M059J (cell line): ENCODE results near the gene POLR3F. TPM values are rescaled to one million over a fixed set of nuclear protein-coding genes. Genes with fewer than 3 reads are reported as not detected.
"Not testable (repeated sequence)": the region's sequence is repeated elsewhere in the genome, so short reads cannot be mapped to it uniquely, and the experiment has no call there.

Source experiments
- DNase-seq: peaks from one replicate; pipeline ENCODE4 v3.0.0-alpha.2; 2012; ENCODE audit warnings: low read depth
- total RNA-seq: library from RNA; depleted of rRNA; stranded (reverse); fragments of >200 nt; shearing (Covaris generic); gene quantifications from 2 replicates; pipeline ENCODE4 v1.2.3, GENCODE V29; 2014; rRNA removed

The POLR3F gene, protein sequence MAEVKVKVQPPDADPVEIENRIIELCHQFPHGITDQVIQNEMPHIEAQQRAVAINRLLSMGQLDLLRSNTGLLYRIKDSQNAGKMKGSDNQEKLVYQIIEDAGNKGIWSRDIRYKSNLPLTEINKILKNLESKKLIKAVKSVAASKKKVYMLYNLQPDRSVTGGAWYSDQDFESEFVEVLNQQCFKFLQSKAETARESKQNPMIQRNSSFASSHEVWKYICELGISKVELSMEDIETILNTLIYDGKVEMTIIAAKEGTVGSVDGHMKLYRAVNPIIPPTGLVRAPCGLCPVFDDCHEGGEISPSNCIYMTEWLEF
- 17.7 and 28.2 TPM in 2 replicates for total RNA-seq

DNA sequence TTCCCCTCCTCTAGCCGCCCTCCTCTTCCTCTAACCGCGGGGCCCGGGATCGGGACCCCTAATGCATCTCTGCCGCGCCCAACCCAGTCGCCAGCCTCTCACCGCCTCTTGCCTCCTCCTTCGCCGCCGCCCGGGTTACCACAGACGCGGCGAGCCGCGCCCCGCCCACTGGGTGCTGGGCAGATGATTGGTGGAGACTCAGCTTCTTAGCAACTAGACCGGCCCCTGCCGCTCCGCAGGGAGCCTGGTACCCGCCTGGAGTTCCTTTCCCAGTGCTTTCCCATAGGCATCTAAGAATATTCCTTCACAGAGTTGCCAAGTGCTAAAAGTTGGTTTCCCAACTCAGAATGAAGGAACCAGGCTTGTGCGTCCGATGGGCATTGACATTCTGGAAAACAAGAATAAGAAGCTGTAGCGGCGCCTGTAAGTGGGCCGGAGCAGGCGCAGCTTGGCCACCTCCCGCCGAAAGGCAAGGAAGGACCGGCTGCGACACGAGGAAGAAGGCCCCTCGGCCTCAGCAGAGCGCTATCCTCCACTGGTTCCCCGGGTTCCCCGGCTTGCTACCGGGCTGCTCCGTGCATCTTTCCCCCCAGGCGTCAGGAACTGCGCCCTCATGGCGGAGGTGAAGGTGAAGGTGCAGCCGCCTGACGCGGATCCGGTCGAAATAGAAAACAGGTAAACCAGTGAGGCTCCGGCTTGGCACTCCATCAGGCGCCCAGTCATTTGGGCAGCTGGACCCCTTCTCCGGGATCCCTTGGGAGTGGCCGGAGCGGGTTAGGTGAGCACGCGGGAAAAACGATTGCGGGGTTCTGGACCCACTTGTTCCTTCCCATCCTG lies at the start of gene POLR3F, which contains the start of gene DZANK1:
Gene POLR3F (plus strand): TSS at position 497 of the 837 bp plus-strand sequence. CDS start 117 bp downstream, at position 614.
Gene DZANK1 (minus strand): TSS at position 137 of the 837 bp plus-strand sequence. CDS start 1,672 bp downstream, outside the sequence.
- DNase-seq: peak; percentile 98

DNA sequence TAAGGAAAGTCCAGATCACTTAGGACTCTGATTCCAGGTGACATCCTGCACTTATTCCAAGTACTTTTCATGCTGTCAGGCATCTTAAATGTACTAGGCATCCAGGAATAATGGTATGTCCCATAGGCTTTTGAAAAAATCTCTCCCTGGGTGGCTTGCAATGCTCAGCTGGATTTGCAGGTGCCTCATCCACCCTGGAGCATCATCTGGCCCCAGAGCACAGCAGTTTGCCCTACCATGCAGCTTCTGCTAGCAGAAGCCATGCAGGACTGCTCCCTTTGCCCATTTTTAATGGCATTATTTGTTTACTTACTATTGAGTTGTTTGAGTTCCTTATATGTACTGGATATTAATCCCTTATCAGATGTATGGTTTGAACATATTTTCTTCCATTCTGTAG lies 45.6 kb upstream of the POLR3F start:
- no peak for DNase-seq

DNA sequence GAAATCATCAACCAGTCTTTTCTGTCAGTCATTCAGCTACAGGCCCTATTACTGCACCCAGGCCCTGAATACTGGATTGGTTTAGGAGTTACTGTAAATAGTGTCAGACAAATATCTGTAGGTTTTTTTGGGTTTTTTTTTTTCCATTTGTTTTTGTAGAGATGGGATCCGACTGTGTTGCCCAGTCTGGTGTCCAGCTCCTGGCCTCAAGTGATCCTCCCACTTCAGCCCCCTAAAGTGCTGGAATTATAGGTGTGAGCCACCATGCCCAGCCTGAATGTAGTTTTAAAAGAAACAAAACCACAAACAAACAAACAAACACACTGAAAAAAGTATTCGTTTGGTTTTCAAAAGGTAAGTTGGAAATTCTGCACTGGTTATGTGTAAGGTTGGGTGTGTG lies 40.0 kb upstream of the POLR3F start:
- no peak for DNase-seq

DNA sequence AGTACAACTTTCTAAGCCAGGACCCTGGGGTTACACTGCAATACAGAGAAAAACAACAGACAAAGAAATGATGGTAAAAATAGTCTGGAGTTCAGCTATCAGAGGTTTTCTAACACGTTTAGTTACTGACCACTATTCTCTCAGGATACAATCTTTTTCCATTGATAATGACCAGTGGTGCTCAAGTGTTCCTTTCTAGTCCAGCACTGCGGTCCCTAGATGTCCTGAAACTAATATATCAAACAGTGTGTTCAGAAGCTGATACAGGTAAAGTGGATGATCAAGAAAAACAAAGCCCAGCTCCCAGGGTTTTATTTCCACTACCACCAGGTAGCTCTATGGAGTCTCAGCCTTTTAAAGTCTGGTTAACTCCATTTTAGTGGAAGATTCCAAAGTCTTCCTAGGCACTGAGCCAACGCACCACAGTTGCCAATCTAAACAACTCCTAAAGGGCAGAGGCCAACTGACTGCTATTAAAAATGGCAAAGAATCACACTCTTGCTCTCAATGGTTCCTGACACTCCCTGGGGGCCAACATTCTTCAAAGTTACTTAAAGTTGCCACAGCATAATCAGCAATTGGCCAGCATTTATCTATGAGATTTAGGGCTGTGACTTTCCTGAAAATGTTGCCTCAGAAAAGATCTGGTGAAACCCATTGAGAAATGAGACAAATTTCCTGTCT lies 38.6 kb upstream of the POLR3F start:
- peak; percentile 56 for DNase-seq

DNA sequence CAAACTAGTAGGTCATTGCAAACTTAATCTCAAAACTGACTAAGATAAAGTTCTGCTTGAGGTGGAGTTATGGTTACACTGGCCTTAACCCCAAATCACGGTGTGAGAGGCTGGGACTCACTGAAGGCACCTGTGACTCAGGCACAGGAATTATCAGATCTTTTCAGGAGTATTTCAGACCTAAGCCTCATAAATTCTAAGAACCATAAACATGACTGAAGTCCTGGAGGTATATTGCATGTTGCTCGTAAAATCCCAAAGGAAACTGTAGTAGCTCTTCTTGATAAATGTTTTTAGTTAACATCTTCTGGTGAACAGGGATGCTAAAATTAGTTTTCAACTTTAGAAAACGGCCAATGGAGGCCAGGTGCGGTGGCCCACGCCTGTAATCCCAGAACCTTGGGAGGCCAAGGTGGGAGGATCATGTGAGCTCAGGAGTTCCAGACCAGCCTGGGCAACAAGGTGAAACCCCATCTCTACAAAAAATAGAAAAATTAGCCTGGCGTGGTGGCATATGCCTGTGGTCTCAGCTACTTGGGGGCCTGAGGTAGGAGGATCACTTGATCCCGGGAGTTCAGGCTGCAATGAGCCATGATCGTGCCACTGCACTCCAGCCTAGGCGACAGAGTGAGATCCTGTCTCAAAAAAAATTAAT lies 36.9 kb upstream of the POLR3F start:
- DNase-seq: peak; percentile 60

DNA sequence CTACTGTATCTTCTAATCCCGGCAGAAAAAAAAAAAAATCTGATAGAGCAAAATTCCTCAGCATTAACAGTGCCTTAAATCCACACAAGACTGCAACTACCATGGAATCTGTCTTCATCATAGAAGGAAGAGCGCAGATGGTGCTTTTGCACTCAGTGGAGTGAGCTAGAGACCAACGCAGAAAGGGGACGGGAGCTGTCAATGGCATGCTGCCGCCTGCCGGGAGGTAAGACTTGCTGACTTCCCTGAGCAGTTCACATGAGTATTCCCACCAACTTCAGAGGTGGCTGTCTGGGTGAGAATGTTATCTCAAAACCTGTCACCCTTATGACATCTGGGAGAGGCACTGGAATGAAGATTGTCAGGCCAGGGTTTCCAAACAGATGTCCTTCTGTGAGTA lies 36.0 kb upstream of the POLR3F start:
- no peak for DNase-seq

DNA sequence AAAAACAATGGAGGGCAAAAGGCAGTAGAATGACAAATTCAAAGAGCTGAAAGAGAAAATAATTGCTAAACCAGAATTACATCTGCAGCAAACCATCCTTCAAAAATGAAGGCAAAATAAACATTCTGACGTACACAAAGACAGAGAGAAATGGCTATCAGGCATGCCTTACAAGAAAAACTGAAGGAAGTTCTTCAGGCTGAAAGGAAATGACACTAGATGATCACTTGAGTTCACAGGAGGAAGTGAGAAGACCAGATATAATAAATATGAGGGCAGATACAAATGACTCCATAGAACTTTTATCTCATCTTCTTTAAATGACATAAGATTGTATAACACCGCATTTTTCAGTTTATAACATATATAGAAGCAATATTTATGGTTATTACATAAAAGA lies 30.3 kb upstream of the POLR3F start:
- no peak for DNase-seq

DNA sequence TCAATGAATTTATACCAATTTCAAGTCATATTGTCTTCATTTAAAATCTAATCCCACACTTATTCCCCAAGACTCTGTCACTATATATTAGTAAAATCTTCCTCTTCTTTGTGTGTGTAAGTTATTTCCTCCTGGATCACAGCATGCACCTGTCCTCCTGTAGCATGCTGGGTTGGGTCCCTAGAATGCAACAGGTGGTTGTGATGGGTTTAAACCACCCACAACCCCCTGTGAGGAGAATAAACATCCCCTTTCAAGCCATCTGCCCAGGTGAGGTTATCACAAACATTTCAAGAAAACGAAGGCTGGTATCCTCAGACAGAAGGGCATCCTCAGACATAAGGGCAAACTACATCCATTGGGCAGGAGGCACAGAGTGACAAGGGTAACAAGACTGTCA lies 26.8 kb upstream of the POLR3F start:
- DNase-seq: no peak

DNA sequence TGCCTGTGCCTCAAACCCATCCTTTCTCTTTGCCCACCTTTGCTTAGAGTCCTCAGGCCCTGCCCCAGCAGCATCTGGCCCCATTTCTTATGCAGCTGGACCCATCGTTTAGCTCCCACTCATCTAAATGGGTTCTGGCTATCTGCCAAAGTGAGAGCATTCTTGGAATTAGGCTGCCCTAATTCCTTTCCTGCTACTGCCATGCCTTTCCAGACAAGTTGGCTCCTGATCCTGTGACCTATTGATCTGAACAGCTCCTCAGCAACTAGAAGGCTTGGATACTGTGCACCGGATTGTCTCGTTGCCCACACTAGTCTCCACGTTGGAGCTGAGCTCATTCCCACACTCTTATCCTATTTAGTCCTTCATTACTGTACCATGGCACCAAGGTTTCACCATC lies 23.3 kb upstream of the POLR3F start:
- DNase-seq: peak; percentile 37

DNA sequence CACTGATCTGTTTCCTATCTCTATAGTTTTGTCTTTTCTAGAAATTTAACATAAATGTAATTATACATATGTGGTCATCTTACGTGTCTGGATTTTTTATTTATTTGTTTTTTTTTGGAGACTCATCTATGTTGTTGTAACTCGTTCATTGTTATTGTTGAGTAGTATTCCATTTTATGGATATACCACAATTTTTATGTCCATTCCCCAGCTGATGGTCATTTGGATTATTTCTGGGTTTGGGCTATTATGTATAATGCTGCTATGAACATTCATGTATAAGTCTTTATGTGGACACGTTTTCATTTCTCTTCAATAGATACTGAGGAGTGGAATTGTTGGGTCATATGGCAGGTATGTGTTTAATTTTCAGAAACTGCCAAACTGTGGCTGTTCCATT lies 10.6 kb upstream of the POLR3F start:
- DNase-seq: no peak

DNA sequence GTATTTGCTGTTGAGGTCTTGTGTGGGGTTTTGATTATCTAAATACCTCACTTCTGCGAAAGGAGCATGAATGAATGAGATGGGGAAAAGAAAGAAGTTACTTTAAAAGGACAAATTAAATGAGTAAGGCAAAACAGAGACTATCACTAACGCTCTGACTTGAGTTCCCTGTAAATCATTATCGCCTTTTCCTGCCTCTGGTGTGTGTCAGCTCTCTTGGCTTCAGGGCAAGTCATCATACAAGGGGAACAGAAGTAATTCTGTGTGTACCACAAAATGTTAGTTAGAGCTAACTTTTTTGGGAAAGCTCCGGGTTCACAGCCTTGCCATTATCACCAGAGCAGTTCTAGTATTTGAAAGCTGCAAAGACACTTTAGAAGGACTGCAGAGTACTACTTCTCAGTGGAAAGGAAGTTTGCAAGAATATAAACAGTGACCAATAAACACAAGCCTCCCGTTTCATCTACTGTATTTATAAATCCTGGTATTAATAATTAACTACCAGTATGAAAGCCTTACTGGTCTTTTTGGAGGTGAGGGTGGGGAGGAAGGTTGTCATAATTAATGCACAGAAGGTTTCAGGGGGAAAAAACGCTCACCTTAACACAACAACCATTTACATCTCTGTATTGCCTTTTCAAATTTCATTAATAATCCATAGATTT lies 1.5 kb upstream of the POLR3F start:
- DNase-seq: no peak

DNA sequence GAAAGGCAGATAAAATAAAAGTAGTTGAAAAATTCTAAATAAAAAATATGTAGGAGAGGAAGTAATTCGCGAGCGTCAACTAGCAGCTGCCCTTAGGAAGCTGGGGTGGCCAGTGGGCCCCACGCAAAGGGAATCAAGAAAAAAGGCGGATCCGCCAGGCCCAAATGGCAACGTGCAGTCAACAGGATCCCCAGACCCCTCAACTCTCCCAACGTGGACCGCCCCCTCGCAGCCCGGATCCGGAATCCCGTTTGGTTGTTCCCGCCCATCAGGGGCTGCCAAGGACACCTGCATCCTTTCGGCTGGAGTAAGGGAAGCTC lies 656 bp upstream of the POLR3F start:
- DNase-seq: no peak

DNA sequence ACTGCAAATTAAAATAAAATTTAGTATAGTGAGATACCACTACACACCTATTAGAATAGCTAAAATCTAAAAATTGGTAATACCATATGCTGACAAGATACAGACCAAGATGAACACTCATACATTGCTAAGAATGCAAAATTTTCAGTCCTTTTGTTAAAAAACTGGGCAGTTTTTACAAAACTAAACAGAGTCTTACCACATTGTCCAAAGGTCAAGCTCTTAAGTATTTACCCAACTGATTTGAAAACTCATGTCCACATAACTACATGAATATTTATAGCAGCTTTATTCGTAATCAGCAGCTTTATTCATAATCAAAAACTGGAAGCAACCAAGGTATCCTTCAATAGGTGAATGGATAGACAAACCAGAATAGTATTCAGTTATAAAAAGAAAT lies 10.0 kb downstream of the POLR3F start:
- DNase-seq: no peak

DNA sequence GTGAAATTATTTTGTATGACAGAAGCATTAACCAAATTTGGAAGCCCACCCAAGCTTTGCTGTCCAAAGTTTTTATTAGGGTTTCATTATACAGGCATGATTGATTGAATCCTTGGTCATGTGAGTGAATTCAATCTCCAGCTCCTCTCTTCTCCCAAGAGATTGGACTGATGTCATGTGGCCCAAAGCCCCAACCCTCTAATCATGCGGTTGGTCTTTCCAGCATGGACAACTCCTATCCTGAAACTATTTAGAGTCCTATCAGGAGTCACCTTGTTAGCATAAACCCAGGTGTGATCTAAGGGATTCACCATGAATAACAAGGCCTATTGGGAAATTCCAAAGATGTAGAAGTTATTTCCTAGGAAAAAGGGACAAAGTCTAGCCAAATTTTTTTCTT lies 10.6 kb downstream of the POLR3F start:
- no peak for DNase-seq

DNA sequence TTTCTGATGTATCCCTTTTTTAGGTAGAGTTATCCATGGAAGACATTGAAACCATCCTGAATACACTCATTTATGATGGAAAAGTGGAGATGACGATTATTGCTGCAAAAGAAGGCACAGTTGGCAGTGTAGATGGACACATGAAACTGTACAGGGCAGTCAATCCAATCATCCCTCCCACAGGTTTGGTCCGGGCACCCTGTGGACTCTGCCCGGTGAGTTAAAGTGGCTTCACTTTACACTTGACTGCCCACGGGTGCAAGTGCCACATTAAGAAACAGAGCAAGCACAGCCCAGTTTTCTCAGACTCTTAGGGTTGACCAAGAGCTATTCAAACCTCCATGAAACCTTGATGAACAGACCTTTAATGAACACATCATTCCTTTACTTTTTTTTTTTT lies 14.4 kb downstream of the POLR3F start:
- no peak for DNase-seq

DNA sequence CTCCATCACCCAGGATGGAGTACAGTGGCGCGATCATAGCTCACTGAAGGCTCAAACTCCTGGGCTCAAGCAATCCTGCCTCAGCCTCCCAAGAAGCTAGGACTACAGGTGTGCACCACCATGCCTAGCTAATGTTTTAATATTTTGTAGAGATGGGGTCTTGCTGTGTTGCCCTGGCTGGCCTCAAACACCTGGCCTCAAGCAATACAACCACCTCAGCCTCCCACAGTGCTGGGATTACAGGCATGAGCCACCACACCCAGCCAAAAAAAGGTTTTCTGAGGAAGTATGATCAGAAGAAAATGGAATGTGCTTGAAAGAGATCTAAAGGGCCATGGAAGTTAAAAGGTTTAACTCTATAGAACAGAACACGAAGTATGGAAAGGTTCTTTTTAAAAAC lies 21.1 kb downstream of the POLR3F start:
- no peak for DNase-seq

DNA sequence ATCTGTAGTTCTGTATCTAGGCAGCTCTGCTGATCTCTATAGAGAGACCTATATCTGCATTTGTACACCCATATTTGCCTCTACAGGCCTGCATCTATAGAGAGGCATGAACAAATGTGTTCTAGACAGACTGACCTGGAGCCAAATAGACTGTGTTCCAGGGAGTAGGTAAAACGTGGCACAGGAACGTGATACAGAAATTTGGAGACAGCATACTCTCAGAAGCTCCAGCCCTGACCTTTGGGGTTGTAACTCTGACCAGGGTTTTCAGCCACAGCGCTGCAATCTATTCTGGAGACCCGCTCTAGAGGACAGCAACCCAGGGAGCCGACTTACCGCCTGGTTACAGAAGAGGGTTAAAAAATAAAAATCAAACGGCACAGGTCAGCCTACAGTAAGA lies 28.9 kb downstream of the POLR3F start:
- peak; percentile 25 for DNase-seq

DNA sequence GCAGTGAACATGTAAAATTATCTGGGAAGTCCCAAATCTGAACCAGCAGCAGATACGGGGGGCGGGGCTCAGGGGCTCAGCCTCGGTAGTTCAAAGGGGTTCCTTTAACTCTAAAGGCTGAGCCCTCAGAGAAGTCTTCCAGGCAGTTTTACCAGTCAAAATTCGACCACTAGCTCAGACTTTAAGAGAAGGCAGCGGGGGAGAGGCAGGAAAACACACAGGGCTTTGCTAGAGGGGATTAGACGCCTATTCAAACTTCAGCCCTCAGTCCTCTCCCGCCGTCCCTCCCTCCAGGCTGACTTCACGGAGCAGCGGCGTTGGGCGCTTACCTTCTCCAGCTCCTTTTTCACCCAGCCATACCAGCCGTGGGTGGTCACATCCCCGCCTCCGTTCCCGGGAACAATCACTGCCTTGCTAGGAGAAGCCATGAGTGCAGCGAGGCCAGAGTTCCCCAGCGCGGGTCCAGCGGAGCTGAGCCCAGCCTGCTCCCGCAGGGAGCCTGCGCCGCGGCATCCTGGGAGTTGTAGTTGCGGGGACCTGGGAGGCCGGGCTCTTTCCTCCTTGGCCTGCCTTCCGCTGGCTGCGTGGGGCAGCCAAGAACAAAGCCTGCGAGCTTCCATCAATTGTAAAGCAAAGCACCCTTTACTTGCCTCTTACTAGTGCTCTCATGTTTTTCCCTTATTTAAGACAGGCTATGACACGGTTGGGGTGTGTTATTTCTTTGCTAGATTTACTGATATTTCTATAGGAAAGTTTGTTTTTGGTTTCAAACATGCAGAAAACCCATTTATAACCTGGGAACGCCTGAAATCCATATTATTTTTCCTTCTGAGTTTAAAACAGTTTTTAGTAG lies 29.8 kb downstream of the POLR3F start, which contains the start of gene RBBP9:
Gene RBBP9 (minus strand): TSS at position 486 of the 853 bp plus-strand sequence. CDS start 58 bp downstream, at position 428.
- DNase-seq: peak; percentile 87

DNA sequence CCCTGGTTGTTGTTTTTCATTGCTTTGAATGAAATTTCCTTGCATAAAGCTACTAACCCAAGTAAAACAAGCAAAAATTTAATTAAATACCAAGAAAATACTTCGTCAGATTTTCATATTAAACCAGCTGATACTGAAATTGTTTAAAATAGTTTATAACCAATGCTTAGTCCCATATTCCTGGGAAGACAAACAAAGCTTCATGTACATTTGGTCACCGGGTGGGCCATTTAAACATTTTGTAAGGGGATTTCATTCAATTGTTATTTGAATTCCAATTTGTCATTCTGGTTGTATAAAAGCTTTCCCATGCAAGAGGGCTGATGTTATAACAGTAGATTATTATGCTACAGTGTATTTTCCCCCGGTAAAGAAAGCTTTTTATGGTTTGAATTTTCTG lies 30.4 kb downstream of the POLR3F start:
- DNase-seq: no peak

DNA sequence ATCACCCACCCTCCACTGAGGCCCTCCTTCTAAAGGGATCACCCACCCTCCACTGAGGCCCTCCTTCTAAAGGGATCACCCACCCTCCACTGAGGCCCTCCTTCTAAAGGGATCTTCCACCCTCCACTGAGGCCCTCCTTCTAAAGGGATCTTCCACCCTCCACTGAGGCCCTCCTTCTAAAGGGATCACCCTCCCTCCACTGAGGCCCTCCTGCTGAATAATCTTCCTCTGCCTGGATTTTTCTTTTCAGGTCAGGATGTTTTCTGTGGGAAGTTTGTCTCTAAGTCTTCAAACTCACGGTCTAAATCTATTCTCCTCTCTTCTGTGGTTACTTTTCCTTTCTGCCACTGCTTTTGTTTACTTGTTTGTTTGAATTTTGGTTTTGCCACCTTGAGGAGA lies 34.5 kb downstream of the POLR3F start:
- not testable (repeated sequence) for DNase-seq
